ENCODE measurements around the gene CD22. TPM values are rescaled to one million over a fixed set of nuclear protein-coding genes. Genes with fewer than 3 reads are reported as not detected.

Gene CD22
- total RNA-seq, 4 donors from 2014 or later = 7.2 to 22.8 (median 13.4) TPM

DNA sequence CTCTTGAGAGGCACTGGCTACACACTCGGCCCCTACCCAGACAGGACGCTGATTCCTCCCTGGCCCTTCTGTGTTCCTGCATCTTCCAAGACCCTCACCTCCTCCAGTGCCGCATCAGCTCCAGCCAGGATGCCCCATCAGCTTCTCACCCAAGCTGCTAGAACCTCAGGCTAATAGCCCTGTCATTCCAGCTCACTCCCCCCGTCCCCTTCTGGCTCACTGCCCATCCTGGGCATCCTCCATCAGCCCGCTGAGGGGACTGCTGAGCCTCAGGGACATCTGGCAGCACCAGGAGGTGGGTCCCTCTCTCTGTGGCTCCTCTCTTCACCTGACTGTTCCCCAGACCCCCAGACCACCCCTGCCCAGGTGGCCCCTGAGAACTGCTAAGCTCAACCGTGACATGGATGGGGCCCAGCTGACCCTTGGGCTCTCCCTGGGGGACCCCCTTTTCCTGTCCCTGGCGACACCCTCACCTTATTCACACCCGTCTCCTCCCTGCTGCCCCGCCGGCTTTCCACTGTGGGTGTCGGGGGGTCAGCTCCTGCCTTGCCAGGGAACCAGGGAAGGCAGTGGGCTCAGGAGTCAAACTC lies 34.1 kb downstream of the CD22 start:
- peaks cover 0 to 11% of the 10 kb centered on the region in 2 donors for H3K27me3 ChIP-seq
- WGBS, 2 donors = 69 to 81% methylated on average over 9 to 11 of the region's 11 CpGs
- H3K4me3 ChIP-seq = no peak overlapping the region
- no peak overlapping the region for H3K27ac ChIP-seq
- peaks cover 0 to 2% (median 0%) of the 10 kb centered on the region in 4 donors for H3K4me1 ChIP-seq
- no peaks in the 10 kb centered on the region for H3K9me3 ChIP-seq
- TF ChIP-seq EP300 (IDR thresholded peaks at IDR 0.05) (no peak), POLR2A (IDR thresholded peaks at IDR 0.05) (no peak), CTCF (IDR thresholded peaks at IDR 0.05) (no peak)
- no peak for DNase-seq (ENCODE audit: low spot score in 2 of 2)
- no peaks in the 10 kb centered on the region for H3K36me3 ChIP-seq

DNA sequence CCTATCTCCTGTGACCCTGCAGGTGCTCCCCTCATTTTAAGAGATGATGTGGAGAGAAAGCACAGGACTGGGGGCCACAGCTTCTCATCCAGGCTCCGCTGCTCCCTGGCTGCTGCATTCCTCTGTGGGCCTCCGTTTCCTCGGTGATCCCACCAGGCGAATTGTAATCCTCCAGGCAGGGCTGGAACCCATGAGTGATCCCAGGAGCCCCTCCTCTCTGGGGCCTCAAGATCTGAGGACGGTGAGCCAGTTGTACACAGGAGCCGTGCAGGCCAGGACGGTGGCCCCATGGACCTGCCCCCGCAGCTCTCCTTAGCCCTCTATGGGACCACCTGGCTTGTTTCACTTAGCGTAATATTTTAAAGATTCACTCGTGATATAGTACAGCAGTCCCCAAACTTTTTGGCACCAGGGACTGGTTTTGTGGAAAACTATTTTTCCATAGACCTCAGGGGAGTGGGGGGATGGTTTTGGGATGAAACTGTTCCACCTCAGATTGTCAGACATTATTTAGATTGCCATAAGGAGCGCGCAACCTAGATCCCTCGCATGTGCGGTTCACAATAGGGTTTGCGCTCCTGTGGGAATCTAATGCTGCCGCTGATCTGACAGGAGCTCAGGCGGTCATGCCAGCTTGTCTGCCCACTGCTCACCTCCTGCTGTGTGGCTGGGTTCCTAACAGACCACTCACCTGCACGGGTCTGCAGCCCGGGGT lies 34.9 kb downstream of the CD22 start:
- WGBS, 2 donors = 79 to 82% methylated on average over 19 of the region's 19 CpGs
- TF ChIP-seq CTCF (IDR thresholded peaks at IDR 0.05) (no peak), EP300 (IDR thresholded peaks at IDR 0.05) (no peak), POLR2A (IDR thresholded peaks at IDR 0.05) (no peak)
- Histone ChIP-seq H3K4me1 (no peaks in the 10 kb centered on the region), H3K27me3 (peaks cover 0 to 11% of the 10 kb centered on the region in 2 donors), H3K4me3 (no peak overlapping the region), H3K9me3 (no peaks in the 10 kb centered on the region), H3K36me3 (no peaks in the 10 kb centered on the region), H3K27ac (no peak overlapping the region)
- DNase-seq (ENCODE audit: low spot score in 2 of 2) = no peak

- TF ChIP-seq POLR2A (IDR thresholded peaks at IDR 0.05) (no peak), EP300 (IDR thresholded peaks at IDR 0.05) (no peak), CTCF (IDR thresholded peaks at IDR 0.05) (no peak)
- no peak overlapping the region for H3K27ac ChIP-seq
- peaks cover 0 to 3% (median 0%) of the 10 kb centered on the region in 4 donors for H3K9me3 ChIP-seq
- 93 to 97% methylated on average over 4 of the region's 4 CpGs for WGBS, 2 donors
- no peak overlapping the region for H3K4me3 ChIP-seq
- H3K36me3 ChIP-seq = no peaks in the 10 kb centered on the region
- DNase-seq (ENCODE audit: low spot score in 2 of 2) = no peak
- no peaks in the 10 kb centered on the region for H3K4me1 ChIP-seq
- H3K27me3 ChIP-seq = peaks cover 0 to 11% of the 10 kb centered on the region in 2 donors
These were observed 36.3 kb downstream of the CD22 start for GRCh38 chr19:35365303-35365702.

DNA sequence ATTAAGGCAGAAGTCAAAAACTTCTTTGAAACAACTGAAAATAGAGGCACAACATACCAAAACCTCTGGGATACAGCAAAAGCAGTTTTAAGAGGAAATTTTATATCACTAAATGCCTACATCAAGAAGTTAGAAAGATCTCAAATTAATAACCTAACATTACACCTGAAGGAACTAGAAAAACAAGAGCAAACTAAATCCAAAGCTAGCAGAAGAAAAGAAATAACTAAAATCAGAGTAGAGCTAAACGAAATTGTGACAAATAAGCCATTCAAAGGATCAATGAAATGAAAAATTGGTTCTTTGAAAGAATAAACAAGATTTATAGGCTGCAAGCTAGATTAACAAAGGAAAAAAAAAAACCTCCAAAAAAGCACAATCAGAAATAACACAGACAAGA lies 39.4 kb downstream of the CD22 start:
- H3K4me1 ChIP-seq = no peaks in the 10 kb centered on the region
- no peak overlapping the region for H3K4me3 ChIP-seq
- H3K27ac ChIP-seq = no peak overlapping the region
- H3K27me3 ChIP-seq = peaks cover 0 to 5% of the 10 kb centered on the region in 2 donors
- no peak for TF ChIP-seq CTCF (IDR thresholded peaks at IDR 0.05)
- TF ChIP-seq POLR2A (IDR thresholded peaks at IDR 0.05) = no peak
- no peak for TF ChIP-seq EP300 (IDR thresholded peaks at IDR 0.05)
- no peak for DNase-seq (ENCODE audit: low spot score in 2 of 2)
- no peaks in the 10 kb centered on the region for H3K36me3 ChIP-seq
- whole genome bisulfite sequencing, 2 donors = 52 to 58% methylated on average over 1 of the region's 1 CpG
- peaks cover 0 to 3% (median 0%) of the 10 kb centered on the region in 4 donors for H3K9me3 ChIP-seq

GRCh38 chr19:35369522-35369921 lies 40.5 kb downstream of the CD22 start:
- H3K27me3 ChIP-seq = no peaks in the 10 kb centered on the region
- no peak overlapping the region for H3K27ac ChIP-seq
- H3K4me1 ChIP-seq = no peaks in the 10 kb centered on the region
- H3K4me3 ChIP-seq = no peak overlapping the region
- peaks cover 0 to 3% (median 0%) of the 10 kb centered on the region in 4 donors for H3K9me3 ChIP-seq
- TF ChIP-seq POLR2A (IDR thresholded peaks at IDR 0.05) = no peak
- no peak for TF ChIP-seq EP300 (IDR thresholded peaks at IDR 0.05)
- no peak for TF ChIP-seq CTCF (IDR thresholded peaks at IDR 0.05)
- no peaks in the 10 kb centered on the region for H3K36me3 ChIP-seq
- no peak for DNase-seq (ENCODE audit: low spot score in 2 of 2)

Data from tibial nerve (tissue), 4 donors.